Progenitor cell of endocrine pancreas (in vitro differentiated cells): Measurements from ENCODE around the gene TUFM. TPM values are rescaled to one million over a fixed set of nuclear protein-coding genes. Genes with fewer than 3 reads are reported as not detected.
"Not testable (repeated sequence)": the region's sequence is repeated elsewhere in the genome, so short reads cannot be mapped to it uniquely, and the experiment has no call there.

ENCODE experiments used
- DNase-seq: peaks from one replicate; pipeline ENCODE4 v3.0.0; 2021; ENCODE audit warnings: low spot score; ENCODE audit not compliant: unreplicated experiment
- H3K27ac Mint-ChIP-seq: 2 replicates; pipeline ENCODE4 v1.8.0; 2021; ENCODE audit warnings: mild to moderate bottlenecking, moderate library complexity, mixed read lengths
- H3K27me3 Mint-ChIP-seq: 2 replicates; pipeline ENCODE4 v1.8.0; 2021; ENCODE audit warnings: mixed read lengths
- H3K36me3 Mint-ChIP-seq: 2 replicates; pipeline ENCODE4 v1.8.0; 2022; ENCODE audit warnings: mixed read lengths; ENCODE audit not compliant: insufficient read depth
- H3K4me1 Mint-ChIP-seq: 2 replicates; pipeline ENCODE4 v1.8.0; 2021; ENCODE audit warnings: low read depth, mixed read lengths
- H3K4me3 Mint-ChIP-seq: 2 replicates; pipeline ENCODE4 v1.8.0; 2021; ENCODE audit warnings: low read depth, mild to moderate bottlenecking, moderate library complexity, mixed read lengths
- H3K9me3 Mint-ChIP-seq: 2 replicates; pipeline ENCODE4 v1.8.0; 2021; ENCODE audit warnings: low read depth, mixed read lengths
- total RNA-seq: library from RNA; stranded (reverse); gene quantifications from 2 replicates; pipeline ENCODE4 v1.2.1, GENCODE V29; 2021
- TF ChIP-seq, protein P1 (sequence below): fragments of 200-600 bp; sonication (generic); IDR thresholded peaks from one replicate; pipeline ENCODE4 v1.5.0; 2021; ENCODE audit warnings: antibody characterized with exemption, mild to moderate bottlenecking; ENCODE audit not compliant: unreplicated experiment

The TUFM gene
- total RNA-seq, 1 donor from 2014 or later, result 158 TPM

DNA sequence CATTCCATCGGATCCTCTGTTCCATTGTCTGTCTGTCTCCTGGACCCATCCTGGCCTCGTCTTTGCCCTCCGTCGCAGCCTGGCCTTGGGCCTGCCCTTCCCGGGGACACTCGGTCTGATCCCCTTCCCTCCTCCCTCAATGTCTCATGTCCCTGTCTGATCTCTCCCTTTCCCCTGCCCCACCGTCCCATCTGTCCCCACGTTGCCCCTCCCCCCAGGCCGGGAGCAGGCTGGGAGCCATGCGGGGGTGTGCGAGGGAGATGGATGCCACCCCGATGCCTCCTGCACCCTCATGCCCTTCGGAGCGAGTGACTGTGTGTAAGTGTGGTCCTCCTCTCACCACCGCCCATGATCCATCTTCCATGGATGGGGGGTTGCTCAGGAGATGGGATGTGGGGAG lies 26.8 kb upstream of the TUFM start:
- H3K4me3 Mint-ChIP-seq, result no peak overlapping the region
- H3K36me3 Mint-ChIP-seq, result peaks cover 13% of the 10 kb centered on the region
- TF ChIP-seq, protein P1, sequence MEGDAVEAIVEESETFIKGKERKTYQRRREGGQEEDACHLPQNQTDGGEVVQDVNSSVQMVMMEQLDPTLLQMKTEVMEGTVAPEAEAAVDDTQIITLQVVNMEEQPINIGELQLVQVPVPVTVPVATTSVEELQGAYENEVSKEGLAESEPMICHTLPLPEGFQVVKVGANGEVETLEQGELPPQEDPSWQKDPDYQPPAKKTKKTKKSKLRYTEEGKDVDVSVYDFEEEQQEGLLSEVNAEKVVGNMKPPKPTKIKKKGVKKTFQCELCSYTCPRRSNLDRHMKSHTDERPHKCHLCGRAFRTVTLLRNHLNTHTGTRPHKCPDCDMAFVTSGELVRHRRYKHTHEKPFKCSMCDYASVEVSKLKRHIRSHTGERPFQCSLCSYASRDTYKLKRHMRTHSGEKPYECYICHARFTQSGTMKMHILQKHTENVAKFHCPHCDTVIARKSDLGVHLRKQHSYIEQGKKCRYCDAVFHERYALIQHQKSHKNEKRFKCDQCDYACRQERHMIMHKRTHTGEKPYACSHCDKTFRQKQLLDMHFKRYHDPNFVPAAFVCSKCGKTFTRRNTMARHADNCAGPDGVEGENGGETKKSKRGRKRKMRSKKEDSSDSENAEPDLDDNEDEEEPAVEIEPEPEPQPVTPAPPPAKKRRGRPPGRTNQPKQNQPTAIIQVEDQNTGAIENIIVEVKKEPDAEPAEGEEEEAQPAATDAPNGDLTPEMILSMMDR, result no peak
- no peaks in the 10 kb centered on the region for H3K9me3 Mint-ChIP-seq
- H3K27ac Mint-ChIP-seq, result no peak overlapping the region
- H3K4me1 Mint-ChIP-seq, result no peaks in the 10 kb centered on the region
- no peak for DNase-seq
- H3K27me3 Mint-ChIP-seq, result no peaks in the 10 kb centered on the region

DNA sequence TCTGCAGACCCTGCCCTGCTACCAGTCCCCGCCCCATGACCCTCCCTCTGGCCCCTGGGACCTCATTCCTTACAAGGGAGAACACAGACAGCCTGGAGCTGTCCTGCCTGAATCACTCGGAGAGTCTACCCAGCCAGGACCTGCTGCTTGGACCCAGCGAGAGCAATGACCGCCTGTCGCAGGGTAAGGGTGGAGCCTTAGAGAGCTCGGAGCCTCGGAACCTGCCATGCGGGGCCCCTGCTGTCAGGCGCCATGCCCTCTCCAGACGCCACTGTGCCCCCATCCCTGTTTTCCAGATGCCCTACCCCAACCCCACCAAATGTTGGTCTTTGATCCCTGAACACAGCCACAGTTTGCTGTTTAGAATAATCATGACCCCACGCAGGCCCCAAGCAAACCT lies 23.1 kb upstream of the TUFM start:
- Mint-ChIP-seq H3K27me3 (no peaks in the 10 kb centered on the region), H3K27ac (no peak overlapping the region), H3K36me3 (peaks cover 16% of the 10 kb centered on the region), H3K4me1 (peaks cover 11% of the 10 kb centered on the region), H3K4me3 (no peak overlapping the region), H3K9me3 (no peaks in the 10 kb centered on the region)
- DNase-seq, result no peak
- TF ChIP-seq, protein P1, result no peak

DNA sequence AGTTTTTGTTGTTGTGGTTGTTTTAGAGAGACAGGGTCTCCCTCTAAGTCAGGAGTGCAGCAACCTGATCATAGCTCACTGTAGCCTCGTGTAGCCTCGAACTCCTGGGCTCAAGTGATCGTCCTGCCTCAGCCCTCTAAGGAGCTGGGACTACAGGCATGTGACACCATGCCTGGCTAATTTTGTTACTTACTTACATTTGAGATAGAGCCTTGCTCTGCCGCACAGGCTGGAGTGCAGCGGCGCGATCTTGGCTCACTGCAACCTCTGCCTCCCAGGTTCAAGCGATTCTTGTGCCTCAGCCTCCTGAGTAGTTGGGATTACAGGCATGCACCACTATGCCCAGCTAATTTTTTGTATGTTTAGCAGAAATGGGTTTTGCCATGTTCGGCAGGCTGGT lies 21.5 kb upstream of the TUFM start:
- H3K9me3 Mint-ChIP-seq, H3K4me3 Mint-ChIP-seq, H3K27me3 Mint-ChIP-seq, H3K27ac Mint-ChIP-seq, DNase-seq: not testable (repeated sequence)
- Mint-ChIP-seq H3K36me3 (peaks cover 13% of the 10 kb centered on the region), H3K4me1 (peaks cover 12% of the 10 kb centered on the region)

DNA sequence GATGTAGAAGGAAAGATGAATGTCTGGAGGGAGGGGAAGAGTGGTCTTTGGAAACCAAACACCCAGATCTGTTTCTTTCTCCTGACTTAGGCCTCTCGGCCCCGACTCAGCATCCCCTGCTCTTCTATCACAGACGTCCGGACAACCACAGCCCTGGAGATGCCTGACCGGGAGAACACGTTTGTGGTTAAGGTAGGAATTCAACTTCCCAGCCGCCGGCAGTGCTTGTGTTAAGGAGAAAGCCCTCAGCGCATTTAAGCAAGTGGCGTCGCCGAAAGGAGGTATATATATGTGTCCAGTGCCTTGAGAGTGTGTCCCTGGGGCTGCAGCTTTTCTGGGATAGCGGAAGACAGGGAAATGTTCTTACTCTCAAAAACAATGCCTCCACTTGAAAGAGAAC lies 21.1 kb upstream of the TUFM start:
- DNase-seq, result no peak
- Mint-ChIP-seq H3K27ac (peak overlapping the region; percentile 39), H3K9me3 (no peaks in the 10 kb centered on the region), H3K4me3 (no peak overlapping the region), H3K36me3 (peaks cover 13% of the 10 kb centered on the region), H3K27me3 (no peaks in the 10 kb centered on the region), H3K4me1 (peaks cover 12% of the 10 kb centered on the region)
- TF ChIP-seq, protein P1, result no peak

DNA sequence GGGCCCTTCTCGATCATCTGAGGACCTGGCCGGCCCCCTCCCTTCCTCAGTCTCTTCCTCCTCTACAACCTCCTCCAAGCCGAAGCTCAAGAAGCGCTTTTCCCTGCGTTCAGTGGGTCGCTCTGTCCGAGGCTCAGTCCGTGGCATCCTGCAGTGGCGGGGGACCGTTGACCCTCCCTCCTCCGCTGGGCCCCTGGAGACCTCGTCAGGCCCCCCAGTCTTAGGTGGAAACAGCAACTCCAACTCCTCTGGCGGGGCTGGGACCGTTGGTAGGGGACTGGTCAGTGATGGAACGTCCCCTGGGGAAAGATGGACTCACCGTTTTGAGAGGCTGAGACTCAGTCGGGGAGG lies 20.3 kb upstream of the TUFM start:
- Mint-ChIP-seq H3K36me3 (peaks cover 13% of the 10 kb centered on the region), H3K27me3 (no peaks in the 10 kb centered on the region), H3K4me3 (peak overlapping the region; percentile 35), H3K4me1 (peaks cover 12% of the 10 kb centered on the region), H3K9me3 (no peaks in the 10 kb centered on the region), H3K27ac (peak overlapping the region; percentile 69)
- no peak for DNase-seq
- TF ChIP-seq, protein P1, result no peak

DNA sequence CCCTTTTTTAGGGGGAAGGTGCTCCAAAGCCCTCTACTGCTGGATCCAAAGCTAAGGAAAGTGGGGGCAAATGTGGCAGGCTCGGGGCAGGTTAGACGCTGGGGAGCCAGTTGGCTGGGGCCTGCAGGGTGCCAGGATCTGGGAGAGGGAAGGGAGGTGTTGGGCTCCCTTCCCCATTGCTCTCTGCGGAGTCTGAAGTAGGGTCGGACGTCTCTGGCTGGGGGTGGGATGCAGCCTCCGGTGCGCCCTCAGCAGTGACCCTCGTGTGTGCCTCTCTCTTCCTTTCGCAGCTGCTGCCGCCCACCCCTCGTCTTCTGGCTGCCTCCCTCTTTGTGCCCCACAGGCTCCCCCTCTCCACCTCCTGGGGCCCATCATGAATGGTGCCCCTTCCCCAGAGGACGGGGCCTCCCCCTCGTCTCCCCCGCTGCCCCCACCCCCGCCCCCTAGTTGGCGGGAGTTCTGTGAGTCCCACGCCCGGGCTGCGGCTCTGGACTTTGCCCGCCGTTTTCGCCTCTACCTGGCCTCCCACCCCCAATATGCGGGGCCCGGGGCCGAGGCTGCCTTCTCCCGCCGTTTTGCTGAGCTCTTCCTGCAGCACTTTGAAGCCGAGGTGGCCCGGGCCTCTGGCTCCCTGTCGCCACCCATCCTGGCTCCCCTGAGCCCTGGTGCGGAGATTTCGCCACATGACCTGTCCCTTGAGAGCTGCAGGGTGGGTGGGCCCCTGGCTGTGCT lies 19.7 kb upstream of the TUFM start:
- TF ChIP-seq, protein P1, result no peak
- Mint-ChIP-seq H3K4me1 (peaks cover 12% of the 10 kb centered on the region), H3K27me3 (no peaks in the 10 kb centered on the region), H3K4me3 (no peak overlapping the region), H3K9me3 (no peaks in the 10 kb centered on the region), H3K36me3 (peaks cover 13% of the 10 kb centered on the region), H3K27ac (peak overlapping the region; percentile 60)
- DNase-seq, result no peak
